NCI-H1436 treated with DMSO at 0.1 percent for 48 hours (cell line): ENCODE data around the gene NCKAP5.
A peak's percentile ranks its signal among the peaks of the same experiment; 100 is the strongest.

Source experiments
- DNase-seq: peaks from one replicate; lab custom pipeline; 2025; lab: John Stamatoyannopoulos, UW

NCKAP5 gene

DNA sequence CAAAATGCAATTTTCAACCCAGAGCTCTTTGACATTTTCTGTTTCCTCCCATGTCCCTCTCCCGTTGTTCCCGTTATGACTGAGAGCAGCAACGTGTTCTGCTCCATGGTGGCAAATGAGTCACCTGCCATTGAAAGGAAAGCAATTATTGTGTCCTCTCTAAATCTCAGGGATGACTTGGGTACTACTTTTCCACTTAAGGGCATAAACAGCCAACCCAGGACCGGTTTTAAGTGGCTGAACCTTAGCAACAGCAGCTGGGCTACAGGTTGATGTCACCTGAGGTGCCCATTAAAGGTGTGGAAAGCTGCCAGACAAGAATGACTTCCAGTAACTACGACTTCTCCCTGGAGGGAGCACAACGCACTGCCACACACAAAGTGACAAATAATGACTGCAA is 236.8 kb downstream of the NCKAP5 start:
- peak; percentile 5 for DNase-seq

DNA sequence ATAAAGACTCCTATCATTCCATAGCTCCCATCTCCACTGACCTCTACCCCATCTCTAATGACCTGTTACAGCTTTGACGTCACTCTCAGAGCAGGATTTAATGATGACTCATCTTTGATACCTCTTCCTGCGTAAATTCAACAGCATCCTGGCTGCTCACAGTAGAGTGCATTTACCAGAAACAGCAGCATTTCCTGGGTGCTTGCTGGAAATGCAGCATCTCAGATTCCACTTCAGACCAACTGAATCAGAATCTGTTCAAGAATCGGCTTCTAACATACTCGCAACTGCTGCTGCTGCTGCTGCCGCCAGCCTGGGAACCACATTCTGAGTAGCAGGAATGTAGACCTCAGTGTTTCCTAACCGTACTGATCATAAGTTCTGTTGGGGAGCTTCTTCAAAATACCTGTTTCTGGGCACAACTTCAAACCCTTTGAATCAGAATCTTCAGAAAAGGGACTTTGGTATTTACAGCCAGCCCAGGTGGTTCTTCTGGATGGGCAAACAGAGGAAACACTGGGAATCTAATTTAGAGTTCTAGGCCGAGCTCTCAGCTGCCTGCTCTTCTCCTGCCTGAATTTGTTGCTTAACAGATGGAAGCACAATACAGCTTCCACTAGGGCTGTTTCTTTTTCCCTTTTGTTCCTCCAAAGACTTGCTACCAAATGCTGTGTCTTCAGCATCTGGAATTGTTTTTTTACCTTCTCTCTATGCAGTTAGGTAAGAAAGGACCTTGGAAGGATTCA is 241.4 kb downstream of the NCKAP5 start:
- DNase-seq: no peak

DNA sequence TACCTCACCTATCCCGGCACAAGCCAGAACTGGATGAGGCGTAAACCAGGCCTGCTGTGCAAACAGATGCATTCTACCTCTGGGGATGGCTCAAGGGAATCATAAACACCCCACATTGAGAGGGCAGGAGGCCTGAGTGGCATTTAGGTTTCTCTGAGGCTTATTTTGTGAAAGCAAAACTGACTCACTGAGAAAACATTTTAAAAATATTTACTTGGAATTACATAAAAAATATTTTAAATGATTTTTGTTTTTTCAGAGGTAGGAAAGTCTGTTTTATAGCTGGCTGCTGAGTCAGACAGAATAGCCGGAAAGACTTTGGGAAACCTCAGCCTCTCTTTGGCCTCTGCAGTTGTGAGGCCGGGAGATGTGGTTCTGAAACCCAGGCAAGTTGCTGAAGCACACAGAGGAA is 244.1 kb downstream of the NCKAP5 start:
- no peak for DNase-seq

DNA sequence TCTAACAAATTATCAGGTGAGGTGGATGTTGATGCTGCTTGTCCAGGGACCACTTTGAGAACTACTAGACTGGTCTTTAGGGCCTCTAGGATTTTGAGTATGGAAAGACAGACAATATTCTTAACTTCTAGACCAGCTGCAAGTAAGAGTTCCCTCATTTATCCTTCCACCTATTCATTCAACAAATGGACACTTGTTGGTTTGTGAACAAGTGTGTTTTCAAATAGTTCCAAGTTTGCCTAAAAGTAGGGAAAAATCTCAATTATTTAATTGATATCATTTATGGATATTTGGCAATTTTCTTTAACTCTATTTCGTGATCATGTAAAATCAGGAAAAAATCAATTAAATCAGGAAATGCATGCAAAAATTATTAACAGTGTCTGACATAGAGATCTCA is 245.4 kb downstream of the NCKAP5 start:
- DNase-seq: no peak

DNA sequence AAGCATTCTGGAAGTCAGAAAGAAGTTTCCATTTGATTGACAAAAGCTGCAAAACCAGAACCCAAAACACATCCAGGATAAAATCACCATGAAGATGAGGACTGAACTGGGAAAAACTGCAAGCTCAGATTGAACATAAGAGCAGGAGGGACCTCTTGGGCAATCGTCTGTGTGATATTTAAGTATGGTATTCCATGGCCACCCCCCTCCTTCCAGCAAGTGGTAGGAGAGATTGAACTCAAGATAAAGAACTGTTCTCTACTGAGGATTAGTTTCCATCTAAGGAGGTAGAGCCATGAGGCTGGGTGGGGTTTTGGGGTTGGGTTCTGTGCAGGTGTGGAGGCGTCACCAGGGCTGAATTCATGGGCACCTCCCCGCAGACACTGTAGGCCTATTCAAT is 251.1 kb downstream of the NCKAP5 start:
- no peak for DNase-seq

DNA sequence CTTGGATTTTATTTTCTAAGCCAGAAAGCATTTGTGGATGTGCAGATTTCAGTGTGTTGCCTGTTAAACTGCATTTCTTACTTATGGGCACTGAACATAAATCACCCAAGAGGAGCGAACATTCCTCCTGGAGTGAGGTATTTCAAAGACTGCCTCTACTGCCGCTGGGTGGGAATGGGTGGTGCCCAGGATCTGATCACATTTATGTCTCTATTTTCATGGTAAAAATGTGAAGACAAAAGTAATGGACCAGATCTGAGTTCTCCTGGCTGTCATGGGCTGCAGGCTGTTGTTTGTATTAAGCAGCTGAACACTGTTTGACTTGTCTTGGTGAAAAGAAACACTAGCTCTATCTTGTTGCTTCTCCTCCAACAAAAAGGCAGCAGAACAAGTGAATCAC is 251.7 kb downstream of the NCKAP5 start:
- DNase-seq: no peak

DNA sequence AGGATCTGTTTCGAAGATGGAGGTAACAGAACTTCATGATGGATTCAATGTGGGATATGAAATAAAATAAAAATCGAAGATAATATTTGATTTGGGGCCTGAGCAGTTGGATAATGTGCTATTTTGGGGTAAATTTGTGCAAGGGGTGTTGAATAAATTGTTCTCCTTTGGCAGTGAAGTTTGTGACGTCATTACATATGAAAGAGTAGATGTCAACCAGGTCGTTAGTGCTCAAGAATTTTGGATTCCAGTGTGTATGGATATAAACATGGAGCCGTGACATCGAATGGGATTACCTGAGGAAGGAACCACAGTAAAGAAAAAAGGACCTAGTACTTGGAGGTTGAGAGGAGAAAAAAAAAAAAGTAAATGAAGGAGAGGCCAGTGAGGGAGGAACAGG is 253.0 kb downstream of the NCKAP5 start:
- DNase-seq: no peak

DNA sequence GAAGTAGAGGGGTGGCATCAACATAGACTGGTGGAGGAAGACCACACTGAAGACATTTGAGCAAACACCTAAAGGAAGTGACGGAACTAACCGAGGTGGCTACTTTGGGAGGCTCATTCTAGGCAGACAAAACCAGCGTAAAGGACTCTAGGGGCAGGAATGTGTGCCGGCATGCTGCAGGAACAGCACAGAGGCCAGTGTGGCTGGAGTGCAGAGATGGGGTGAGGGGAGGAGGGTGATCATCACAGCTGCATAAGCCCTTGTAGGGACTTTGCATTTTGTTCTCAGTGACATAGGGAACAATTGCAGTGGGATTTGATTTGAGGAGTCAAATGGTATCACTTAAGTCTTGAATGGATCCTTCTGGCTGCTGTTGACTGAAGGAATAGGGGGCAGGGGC is 253.5 kb downstream of the NCKAP5 start:
- DNase-seq: no peak

DNA sequence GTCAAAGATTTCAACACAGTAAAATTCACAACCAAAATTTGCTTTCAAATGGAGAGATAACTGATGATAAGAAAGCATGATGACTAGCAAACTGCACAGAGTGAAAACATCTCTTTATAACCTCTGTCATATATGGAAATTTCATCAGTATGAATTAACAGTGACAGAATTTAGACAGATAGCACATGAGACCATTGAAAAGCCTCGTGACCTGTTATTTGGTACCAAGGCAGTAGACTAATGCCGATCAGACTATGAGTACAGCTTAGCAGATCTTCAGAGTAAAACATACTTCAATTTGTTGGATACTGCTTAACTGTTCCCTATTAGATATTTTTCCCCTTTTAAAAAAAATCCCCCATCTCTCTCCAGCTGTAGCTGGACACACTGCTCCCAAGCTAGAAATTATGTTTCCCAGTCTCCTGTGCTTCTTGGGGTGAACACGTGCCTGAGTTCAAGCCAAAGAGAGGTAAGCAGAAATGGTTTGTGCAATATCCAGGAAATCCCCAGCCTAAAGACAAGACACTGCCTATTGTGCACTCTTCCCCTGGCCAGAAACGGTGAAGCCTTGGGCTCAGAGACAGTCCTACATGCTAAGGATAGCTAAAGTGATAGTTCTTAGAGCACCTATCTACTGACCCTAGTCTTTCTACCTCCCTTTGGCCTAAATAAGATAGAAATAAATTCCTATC is 256.1 kb downstream of the NCKAP5 start:
- DNase-seq: no peak

DNA sequence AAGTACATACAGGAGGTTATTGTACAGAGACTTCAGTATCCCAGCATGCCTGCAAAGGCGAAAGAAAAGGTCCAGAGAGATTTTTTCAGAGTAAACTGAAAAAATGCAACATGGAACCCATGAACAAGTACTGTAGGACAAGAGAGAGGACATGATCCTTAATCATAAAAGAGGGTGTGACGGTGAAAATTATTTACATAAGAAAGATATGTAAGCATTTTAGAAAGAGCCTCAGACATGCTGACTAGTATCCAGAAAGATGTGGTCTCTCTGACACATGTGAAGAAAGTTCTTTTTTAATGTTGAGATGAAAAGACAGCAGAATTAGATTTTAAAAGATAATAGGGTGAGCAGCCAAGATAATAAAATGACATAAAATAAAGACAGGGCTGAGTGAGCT is 262.0 kb downstream of the NCKAP5 start:
- DNase-seq: no peak

DNA sequence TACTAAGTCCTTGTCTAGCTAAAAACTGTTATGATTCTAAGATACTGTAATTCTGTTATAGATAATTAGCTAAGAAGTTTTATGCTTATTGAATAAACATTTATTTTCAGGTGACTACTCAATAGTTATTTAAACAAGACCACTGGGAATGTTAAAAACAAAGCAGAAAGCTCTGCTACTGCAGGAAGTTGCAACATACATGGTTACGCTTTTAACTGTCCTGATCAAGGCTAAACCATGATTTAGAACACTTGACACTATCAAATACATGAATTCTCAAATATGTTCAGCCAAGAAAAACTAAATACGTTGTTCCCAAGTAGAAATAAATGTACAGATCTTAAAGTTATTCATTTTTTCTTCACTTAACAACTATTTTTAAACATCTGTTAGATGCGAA is 263.9 kb downstream of the NCKAP5 start:
- no peak for DNase-seq

DNA sequence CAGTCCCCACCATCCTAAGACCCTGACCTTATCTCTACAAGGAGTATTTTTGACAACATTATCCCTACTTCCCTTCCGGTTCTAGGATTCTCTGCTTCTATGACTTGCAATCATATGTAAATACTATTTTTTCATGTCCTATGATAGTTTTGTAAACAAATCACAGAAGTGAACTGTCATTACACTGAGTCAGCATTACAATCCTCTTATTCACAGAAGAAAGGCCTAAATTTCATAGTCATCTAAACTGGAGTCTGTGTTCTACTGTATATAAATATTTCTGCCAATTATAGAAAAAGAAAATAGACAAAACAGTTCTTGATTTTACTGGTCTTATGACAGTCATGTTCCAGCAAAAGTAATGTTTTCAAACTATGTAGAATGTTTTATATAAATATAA is 265.1 kb downstream of the NCKAP5 start:
- DNase-seq: no peak

DNA sequence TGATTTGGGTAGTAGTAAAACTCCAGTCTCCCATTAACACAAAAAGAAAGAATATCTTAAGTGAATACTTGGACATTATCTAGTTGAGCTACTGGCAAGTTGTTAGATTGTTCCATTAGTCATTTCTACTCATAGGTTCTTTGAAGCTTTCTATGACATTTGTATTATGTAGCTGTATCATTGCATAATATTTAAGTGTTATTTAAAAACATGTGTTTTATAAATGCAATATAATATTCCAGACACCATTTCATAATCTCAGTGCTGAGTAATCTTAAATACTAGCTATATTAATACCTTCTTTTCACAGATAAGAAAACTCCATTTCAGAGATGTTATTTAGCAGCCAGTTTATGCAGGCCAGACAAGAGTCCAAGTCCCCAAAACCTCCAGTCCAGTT is 271.9 kb downstream of the NCKAP5 start:
- DNase-seq: no peak

DNA sequence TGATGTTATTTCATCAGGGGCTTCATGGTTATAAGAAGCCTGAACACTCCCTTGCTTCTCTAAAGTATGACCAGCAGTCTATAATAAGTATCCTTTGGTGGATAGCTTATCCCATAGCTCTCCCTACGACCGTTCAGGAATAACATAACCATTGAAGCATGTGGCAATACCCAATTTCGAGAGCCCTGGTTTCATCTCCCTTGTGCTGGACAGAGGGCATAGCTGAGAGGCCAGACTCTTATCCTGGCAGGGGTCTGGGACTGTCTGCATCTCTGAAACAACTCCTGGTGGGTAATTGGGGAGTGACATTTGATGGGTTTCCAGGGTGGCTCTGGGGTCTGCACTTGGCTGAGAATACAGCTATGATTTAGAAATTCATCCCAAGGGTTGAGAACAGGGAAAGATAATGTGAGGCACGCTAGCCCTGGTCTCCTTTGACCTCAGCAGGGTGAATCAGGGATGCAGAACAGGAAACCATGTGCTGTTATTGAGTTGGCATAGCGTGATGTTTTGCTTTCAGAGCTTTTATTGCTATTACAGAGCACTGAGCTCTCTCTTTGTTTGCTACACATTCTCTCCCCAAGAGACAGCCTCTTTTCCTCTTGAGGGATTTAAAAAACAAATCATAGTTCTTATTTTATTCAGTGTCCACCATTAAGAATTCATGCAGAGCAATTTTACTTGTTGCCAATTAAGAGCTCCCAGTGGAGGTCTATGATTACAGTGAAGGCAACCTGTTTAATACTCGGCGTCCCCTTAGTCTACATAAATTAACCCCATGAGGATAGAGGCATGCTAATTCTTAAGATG is 274.5 kb downstream of the NCKAP5 start:
- no peak for DNase-seq

DNA sequence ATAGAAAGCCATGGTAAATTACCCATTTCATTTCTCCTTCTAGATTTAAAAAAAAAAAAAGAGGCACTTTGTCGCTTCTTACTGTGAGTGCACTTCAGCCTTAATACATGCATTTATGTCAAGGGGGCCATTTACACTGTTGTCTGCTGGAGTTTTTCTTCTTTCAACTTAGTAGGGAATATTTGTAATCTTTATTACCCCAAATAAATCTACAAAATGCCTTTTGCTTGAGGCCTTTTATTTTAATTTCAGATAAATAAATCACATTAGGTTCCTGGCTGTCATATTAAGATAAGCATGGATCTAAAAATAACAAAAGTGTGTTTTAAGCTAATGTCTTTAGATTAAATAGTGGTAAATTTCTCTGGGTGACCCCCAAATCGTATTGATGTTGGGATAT is 276.0 kb downstream of the NCKAP5 start:
- no peak for DNase-seq

DNA sequence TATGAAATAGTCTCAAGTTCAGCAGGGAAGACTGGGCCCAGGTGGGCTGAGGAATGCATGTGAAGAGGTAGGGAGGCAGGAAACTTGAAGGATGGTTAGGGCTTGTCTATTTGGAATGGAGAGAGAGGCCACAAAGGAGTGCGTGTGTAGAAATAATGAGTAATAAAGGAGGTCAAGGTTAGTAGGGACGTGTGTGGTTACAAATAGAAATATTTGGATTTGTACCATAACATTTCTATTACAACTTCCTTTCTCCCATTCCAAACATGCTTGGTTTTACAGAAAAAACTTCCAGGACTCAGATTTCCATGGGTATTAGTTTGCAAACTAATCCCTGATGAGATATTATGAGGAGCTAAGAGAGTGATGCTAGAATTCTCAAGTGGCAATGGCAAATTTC is 280.6 kb downstream of the NCKAP5 start:
- DNase-seq: no peak

DNA sequence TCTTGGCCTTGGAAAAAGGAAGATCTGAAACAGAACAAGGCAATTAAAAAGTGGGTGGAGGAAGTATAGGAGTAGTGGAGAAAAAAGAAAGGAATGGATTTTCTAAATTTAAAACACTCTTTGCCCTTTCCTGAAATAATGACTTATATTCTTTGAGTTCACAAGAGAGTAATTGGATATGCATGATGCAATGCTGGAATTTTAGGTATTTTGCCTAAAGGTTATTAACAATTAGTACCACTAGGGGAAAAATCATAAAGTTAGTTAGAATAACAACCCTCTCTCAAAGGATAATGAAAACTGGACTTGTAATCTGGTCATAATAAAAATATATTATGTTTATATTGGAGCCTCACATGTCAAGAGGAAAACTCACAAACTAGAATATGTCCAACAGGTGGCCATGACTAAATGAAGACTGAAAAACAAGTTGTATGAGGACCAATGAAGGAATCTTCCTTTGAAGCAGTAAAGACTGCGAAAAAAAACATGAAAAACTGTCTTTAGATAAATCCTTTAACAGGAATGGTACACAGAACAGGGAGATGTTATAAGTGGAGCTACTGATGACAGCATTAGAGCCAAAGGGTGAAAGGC is 281.8 kb downstream of the NCKAP5 start:
- no peak for DNase-seq

DNA sequence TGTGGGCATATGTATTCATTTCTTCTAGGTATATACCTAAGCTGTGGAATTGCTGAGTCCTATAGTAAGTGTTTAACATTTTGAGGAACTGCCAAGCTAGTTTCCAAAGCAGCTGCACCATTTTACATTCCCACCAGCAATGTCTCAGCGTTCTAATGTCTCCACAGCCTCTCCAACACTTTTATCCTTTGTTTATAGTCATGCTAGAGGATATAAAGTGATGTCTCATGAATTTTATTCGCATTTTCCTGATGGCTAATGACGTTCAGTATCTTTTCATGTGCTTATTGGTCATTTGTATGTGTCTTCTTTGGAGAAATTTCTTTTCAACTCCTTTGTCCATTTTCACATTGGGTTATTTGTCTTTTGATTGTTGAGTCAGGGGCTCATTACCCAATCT is 295.2 kb downstream of the NCKAP5 start:
- no peak for DNase-seq

DNA sequence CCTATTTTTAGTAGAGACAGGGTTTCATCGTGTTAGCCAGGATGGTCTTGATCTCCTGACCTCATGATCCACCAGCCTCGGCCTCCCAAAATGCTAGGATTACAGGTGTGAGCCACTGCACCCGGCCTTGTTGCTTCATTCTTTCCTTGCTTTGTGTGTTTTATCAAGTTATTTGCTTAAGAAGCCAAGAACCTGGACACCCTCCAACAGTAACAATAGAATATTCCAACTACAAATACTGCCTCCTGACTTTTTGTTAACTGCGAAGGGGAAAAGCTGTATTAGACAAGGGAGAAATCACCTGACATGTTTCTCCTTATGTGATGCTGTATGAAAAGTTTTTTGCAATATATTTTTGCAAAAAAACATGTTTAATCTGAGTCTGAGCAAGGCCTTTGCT is 297.2 kb downstream of the NCKAP5 start:
- DNase-seq: no peak

DNA sequence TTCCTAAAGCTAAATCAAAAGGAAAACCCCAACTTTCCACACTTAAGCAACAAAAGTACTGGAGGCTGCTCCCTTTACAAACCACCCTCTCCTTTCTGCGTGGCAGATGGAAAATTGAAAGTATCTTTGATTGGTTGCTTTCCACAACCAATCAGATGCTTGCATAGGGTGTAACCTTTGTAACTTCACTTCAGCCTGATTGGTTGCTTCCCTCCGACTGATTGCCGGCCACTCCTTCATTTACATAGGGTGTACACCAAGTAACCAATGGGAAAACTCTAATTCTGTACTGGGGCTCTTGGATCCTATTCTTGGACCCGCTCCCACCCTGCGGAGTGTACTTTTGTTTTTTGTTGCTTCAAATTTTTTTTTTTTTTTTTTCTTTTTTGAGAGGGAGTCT is 297.7 kb downstream of the NCKAP5 start:
- DNase-seq: no peak

DNA sequence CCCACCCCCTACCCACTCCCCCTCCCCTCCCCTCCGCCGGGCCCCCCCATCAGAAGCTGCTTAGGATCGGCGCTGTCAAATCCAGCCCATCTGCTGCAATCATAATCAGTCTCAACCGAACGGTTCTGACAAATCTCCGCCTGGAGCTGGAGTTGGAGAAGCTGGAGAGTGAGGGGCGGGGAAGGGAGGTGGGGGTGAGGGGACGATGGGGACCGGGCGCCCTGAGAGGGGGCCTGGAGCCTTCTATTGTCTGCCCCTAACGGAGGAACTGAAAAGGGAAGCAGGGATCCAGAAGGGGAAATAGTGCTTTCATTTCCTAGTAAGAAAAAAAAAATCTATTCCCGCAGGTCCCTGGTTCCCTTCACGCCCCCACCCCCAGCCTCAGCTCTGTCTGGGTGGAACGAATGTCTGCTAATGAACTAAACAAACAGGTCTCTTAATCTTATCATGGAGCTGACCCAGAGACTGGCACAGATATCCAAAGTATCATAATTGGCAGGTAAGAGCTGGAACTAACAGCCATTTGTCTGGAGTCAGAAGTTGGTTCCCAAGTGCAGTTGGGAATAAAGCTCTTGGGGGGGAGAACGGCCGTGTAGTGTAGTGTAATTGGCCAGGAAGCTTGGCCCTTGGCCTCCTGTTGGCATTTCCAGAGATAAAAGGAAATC is 301.2 kb downstream of the NCKAP5 start:
- DNase-seq: no peak
